GM18520 (cell line): ENCODE data around the gene TOP3A.
"Not testable (repeated sequence)": the region's sequence is repeated elsewhere in the genome, so short reads cannot be mapped to it uniquely, and the experiment has no call there.

Experiments
- ATAC-seq: cut with Tn5 transposase; IDR thresholded peaks from one replicate; pipeline ENCODE4 v1.9.1; 2021; ENCODE audit not compliant: unreplicated experiment

TOP3A gene

DNA sequence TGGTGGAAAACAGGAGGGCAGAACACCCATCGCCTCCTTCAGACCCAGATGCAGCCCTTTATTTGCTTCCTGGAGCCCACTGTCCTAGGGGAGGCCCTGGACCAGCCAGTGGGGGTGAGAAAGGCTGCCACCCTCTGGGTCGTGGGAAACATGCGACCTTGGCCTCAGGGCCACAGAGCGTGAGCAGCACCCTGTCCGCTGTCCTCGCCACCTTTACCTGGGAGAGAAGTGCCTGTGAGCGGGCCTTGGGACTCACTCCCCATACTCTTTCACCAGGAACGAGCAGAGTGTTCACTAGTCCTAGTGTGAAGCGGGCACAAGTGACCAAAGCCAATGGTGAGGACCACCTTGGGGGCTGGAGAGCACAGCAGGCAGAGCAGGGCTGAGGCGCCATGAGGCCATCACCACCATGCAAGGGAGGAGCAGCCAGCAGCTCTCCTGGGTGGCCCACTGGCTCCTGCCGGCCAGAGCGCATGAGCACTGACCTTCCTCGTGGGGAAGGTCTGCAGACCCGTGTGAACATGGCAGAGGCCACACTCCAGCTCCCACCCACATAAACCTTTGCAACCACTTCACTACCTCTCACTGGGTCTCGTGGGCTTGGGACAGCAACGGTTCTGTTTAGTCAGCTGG, 8.8 kb upstream of the TOP3A start:
- ATAC-seq = no peak

DNA sequence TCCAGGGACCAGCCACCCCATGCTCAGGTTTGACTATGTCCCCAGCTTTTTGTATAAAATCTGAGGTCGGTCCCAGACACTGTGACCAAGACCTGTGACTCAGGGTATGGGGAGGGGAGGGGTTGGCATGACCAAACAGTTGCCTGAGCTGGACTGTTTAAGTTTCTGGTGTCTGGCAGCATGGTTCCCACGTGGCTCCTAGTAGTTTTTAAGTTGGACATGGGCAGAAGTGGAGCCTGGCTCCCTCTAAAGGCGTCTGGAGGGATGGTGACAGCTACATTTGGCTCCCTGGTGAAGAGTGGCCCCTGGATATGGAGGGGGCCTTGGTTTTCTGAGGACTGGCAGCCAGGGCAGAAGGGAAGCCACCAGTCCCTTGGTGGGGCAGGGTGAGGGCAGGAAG, 8.2 kb upstream of the TOP3A start:
- no peak for ATAC-seq

DNA sequence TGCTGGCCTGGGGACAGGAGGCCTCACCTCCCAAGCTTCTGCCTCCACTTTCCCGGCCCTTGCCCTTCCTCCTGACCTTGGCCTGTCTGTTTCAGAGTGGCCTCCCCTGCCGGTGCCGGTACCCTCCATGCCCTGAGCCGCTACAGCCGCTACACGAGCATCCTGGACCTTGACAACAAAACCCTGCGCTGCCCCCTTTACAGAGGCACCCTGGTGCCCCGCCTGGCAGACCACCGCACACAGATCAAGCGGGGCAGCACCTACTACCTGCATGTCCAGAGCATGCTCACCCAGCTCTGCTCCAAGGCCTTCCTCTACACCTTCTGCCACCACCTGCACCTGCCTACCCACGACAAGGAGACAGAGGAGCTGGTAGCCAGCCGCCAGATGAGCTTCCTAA, 7.7 kb upstream of the TOP3A start:
- ATAC-seq = no peak

DNA sequence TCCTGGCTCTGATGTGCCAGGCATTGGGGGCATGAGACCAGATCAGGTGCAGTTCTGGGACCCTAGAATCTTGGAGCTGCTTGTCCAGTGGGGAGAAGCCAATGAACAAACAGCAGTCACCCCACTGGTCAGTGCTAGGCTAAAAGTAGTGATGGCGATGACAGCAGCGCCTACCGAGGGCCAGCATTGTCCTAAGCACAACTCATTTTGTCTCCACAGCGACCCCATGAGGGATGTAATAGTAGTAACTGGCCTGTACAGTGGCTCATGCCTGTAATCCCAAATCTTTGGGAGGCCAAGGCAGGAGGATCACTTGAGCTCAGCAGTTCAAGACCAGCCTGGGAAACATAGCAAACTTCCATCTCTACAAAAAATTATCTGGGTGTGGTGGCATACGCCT, 6.5 kb upstream of the TOP3A start:
- no peak for ATAC-seq

DNA sequence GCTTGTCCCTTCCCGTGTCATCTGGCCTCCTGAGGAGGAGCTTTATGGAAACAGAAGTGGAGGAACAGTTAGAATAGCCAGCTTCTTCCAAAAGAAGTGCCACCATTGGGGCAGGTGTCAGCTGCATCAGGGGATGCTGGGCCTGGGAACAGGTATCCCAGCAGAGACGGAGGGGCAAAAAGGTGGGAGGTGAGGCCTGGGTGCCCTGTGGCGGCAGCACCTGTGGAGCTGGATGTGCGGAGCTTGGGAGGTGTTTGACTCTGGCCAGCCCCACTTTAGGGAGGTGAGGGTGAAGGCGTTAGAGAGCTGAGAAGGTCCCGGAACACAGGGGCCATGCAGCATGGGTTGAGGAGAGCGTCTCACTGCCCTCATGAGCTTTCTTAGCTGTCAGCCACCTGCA, 5.5 kb upstream of the TOP3A start:
- ATAC-seq = no peak

DNA sequence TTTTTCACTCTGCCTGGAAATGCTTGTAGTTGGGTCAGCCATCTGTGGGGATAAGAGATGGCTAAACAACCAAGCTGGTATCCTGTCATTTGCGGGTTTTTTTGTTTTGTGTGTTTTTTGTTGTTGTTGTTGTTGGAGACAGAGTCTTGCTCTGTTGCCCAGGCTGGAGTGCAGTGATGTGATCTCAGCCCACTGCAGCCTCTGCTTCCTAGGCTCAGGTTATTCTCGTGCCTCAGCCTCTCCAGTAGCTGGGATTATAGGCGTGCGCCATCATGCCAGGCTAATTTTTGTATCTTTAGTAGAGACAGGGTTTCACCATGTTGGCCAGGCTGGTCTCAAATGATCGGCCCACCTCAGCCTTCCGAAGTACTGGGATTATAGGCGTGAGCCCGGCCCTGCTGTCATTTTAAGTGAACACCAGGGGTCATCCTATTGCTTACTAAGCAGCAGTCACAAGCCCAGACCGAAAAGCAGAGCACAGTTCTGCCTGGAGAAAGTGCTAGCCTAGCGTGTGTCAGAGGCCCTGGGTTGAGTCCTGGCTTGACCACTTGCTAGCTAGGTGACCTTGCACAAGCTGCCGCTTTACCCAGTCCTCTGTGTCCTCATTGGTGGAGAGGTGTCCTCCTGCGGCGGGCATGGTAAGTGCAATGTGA, 4.9 kb upstream of the TOP3A start:
- no peak for ATAC-seq

DNA sequence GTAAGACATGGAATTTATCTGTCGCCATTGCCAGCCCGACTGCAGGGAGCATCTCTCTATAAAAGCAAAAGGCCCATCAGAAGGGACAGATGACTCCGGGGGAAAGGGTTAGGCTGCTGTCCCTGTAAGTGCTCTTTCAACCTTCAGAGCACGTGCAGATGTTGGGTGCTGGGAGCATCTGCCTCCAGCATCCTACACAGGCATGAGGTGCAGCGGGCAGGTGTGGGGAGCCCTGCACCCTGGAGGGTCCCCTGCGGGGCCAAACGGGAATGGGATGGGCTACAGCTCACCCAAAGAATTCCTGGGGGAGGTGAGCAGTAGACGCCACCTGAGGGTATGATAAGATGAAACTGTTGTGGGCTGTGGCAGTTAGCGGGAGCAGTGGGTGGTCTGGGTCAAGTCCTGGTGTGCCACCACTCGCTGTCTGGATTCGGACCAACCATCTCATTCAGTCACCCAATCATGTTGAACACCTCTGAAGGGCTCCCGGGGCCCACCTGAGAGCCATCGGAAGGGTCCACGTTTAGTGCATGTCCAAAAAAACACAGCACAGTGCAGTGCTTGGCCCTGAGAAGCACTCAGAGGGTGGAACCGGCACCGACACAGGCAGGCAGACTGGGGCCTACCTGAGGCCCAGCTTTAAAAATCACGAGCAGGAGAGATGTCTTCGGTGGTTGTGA, 4.1 kb upstream of the TOP3A start:
- no peak for ATAC-seq

DNA sequence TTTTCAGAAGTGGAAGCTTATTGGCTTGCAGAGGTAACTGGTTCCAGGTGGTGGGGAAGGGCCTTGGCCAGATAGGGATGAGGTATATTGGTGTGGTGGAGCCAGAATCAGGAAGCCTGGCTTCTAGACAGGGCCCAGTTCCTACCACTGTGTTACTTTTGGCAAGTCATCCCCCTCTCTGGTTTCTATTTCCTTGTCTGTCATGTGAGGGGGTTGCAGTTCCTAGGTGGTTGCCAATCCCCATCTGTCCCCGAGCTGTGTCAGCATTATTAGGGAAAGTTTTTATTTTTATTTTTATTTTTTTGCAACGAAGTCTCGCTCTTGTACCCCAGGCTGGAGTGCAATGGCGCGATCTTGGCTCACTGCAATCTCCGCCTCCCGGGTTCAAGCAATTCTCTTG, 3.3 kb upstream of the TOP3A start:
- no peak for ATAC-seq

DNA sequence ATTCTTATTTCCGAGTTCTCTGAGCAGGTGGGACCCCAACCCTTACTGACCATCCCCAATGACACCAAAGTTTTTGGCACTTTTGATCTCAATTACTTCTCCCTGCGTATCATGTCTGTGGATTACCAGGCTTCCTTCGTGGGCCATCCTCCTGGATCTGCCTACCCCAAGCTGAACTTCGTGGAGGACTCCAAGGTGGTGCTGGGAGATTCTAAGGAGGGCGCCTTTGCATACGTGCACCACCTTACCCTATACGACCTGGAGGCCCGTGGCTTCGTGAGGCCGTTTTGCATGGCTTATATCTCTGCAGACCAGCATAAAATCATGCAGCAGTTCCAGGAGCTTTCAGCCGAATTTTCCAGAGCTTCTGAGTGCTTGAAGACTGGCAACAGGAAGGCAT, 1.2 kb upstream of the TOP3A start:
- ATAC-seq = no peak

DNA sequence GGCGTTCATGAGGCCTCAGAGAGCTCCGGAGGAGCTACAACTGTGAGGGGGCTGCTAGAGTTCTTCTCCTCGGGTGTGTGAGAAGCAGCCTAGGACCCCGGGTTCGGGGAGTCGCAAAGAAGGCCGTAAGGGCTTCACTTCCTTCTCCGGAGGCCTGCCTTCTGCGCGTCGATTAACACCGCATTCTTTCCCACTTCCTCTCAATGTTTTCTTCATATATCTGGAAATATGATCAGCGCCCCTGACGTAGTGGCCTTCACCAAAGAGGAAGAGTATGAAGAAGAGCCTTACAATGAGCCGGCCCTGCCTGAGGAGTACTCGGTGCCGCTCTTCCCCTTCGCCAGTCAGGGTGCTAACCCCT, 748 bp upstream of the TOP3A start:
- ATAC-seq = no peak

DNA sequence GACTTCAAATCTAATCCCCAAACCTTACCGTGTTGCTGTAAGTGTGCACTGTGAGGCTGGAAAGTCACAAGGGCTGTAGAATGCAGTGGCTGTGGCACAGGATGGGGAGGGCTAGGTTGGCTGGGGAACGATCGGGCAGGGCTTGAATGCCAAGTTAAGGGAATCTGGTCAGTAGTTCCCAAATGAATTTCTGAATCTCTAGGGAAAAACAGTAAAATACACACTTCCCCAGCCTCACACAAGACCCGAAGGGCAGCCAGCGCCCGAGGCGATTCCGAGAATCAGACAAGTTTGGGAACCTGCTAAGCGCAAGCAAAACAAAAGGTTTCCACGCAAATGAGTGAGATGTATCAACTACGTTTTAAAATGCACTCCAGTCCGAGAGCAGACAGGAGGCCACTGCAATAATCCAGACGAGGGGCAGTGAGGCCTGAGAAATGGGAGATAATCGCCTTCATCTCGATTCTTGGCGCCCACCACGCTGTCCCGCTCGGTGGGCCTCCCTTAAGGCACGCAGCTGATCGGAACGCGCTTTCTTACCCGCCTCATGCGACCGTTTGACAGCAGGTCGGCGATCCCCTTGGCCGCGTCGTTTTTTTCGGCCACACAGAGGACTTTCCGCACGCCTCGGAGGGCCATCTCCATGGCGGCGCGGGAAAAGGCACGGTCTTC, 599 bp downstream of the TOP3A start:
- no peak for ATAC-seq

DNA sequence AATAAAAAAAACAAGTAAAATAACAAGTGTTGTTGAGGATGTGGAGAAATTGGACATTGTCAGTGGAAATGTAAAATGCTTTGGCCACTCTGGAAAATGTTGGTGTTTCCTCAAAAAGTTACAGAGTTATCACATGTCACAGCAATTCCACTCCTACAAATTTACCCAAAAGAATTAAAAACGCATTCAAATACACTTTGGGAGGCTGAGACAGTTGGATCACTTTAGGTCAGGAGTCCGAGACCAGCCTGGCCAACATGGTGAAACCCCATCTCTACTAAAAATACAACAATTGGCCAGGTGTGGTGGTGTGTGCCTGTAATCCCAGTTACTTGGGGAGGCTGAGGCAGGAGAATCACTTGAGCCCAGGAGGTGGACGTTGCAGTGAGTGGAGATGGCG, 5.6 kb downstream of the TOP3A start:
- no peak for ATAC-seq

DNA sequence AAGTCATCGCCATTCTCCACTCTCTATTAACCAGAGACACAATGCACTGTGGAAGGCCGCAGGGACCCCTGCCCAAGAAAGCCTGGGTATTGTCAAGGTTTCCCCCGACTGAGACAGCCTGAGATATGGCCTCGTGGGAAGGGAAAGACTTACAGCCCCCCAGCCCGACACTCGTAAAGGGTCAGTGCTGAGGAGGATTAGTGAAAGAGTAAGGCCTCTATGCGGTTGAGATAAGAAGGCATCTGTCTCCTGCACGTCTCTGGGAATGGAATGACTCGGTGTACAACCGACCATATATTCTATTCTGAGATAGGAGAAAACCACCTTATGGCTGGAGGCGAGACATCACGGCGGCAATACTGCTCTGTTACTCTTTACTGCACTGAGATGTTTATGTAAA, 11.6 kb downstream of the TOP3A start:
- ATAC-seq = not testable (repeated sequence)

DNA sequence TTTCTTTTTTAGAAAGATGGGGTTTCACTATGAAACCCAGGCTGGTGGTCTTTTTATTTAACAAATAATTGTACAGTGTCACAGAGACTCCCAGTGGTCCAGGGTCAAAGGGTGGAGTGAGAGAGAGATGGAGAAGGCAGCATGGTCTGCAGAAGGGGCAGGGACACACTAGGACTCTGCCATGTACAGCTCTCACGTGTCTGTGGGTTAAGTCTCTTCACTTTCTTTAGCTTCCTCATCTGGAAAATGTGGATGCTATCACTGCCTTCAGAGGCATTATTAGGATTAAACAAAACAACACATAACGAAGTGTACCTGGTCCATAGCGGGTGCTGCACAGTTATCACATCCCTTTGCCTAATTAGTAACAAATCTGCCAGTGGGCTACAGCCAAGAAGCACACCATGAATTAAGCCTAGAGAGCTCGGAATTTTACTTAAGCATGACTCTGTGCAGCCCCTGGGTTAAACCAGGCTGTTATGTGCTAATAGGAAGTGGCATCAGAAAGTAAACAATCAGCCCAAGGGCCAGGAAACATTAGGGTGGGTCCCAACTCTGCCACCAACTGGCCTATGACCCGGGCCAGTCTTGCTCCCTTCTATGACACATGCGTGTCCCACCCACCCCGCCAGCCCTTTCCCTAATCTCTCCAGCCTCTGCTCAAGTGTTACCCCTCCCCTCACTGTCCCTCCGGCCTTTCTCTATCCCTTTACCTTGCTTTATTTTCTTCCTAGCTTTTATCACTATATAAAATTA, 13.9 kb downstream of the TOP3A start:
- no peak for ATAC-seq

DNA sequence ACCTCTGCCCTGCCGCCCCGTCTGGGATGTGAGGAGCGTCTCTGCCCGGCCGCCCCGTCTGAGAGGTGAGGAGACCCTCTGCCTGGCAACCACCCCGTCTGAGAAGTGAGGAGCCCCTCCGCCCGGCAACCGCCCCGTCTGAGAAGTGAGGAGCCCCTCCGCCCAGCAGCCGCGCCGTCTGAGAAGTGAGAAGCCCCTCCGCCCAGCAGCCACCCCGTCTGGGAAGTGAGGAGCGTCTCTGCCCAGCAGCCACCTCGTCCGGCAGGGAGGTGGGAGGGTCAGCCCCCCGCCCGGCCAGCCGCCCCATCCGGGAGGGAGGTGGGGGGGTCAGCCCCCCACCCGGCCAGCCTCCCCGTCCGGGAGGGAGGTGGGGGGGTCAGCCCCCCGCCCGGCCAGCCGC, 16.7 kb downstream of the TOP3A start:
- not testable (repeated sequence) for ATAC-seq

DNA sequence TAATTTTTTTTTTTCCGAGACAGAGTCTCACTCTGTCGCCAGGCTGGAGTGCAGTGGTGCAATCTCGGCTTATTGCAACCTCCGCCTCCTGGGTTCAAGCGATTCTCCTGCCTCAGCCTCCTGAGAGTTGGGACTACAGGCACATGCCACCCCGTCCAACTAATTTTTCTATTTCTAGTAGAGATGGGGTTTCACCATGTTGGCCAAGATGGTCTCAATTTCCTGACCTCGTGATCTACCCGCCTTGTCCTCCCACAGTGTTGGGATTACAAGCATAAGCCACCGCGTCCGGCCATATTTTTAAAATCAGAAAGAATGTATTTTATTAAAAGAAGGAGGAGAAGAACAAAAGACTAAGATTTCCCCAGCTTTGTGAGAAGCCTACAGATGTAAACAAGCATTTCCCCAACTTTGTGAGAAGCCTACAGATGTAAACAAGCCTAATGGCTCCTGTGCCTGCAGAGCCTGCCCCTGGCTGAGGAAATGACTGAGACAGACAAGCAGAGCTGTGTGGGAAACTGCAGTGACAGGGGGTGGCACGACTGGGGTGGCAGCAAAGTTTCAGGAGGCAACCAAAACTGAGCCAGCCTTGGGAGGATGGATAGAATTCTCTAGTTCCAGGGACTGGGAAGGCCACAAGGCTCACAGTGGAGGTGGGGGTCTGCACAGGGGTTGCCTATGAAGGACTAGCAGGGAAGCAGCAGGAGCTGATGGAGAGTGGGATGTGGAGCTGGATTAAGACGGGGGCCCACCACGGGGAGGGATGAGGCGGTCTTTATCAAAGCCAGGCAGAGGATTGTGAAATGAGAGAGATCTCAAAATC, 22.9 kb downstream of the TOP3A start:
- no peak for ATAC-seq

DNA sequence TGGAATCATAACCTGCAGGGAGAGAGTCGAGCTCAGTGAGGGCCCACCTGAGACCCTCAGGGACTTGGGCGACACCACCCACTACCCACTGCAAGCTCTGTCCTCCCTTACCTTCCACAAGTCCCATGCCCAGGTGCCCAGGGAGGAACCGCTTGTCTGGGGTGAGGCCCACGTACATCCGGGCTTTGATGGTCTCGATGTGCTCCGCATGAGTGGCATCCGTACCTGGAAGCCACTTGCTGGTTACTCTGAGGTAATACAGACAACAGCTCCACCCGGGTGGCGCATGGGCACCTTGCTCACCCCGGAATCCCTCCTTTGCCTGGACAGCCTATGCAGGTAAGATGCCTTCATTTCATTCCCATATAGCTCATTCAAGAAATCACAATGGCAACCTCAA, 29.5 kb downstream of the TOP3A start:
- no peak for ATAC-seq

DNA sequence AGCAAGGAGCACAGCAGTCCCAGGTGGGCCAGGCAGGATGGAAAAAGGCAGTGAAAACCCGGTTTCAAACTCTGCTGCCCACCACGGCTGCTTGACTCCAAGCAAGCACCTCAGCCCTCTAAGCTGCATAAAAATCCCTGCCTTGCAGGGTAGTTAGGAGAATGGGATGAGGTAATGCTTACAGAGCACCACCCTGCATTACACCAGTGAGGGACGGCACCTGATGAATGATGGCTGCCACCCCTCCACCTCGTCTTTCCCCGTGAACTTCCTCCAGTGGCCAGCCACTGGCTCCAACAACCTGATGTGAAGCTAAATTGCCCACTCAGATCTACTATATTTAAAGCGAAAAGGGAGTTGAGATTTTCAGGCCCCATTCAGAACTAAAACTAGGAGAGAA, 33.0 kb downstream of the TOP3A start:
- ATAC-seq = no peak

DNA sequence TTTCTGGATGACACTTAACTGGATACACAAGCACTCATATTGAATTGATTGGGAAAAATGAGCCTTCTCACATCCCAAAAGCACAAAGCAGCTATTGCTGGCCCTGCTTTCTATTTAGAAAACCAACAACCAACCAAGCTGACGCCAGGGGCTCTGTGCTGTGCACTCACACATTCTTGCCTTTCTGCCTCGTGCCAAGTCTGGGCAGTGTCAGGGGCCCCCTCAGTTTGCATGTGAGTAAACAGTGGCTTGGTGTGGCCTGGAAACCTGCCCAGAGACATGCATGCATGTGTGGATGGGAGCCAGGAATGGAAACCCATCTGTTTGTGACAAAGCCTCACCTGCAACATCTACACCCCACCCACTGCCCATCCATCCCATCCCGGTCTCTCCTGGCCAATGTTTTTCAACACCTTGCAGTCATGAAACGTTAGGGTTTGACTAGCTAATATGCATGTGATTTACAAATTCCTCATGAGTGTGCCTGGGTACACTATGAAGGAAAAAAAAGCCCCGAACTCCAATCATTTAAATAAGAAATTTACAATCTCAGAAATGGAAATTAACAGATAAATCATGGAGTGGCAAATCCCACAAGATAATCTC, 33.9 kb downstream of the TOP3A start:
- no peak for ATAC-seq

DNA sequence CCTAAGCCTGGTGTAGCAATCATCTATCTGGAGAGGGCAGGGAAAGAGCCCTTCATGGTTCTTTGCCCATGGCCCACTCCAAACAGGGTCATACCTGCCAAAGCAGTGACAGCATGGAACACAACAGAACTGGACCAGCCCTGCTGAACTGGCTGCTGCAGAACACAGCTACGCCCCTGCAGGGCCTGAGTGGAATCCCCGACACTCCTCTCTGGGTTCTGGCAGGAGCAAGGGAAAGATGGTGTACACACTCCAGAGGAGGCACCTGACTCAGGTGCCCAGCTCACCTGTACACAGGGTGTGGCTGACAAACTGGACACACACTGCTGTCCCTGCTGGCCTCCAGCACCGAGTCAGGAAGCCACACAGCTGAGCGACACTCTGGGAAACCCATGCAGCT, 34.5 kb downstream of the TOP3A start:
- no peak for ATAC-seq
